HepG2 (cell line): ENCODE results near the gene GNL3. TPM values are rescaled to one million over a fixed set of nuclear protein-coding genes. Genes with fewer than 3 reads are reported as not detected.

ENCODE experiments used
- BRCA1 ChIP-seq: sonication (generic); formaldehyde crosslinking; IDR thresholded peaks from 2 replicates; pipeline ENCODE4 v1.4.0; 2020; ENCODE audit warnings: missing genetic modification reagents
- CHCHD3 ChIP-seq: sonication (generic); formaldehyde crosslinking; IDR thresholded peaks from 2 replicates; pipeline ENCODE4 v1.8.0; 2022; ENCODE audit warnings: mild to moderate bottlenecking, missing genetic modification reagents, moderate library complexity
- GLI4 ChIP-seq: sonication (generic); formaldehyde crosslinking; IDR thresholded peaks from 2 replicates; pipeline ENCODE4 v1.5.1; 2020; ENCODE audit warnings: missing genetic modification reagents, mild to moderate bottlenecking, moderate library complexity, borderline replicate concordance
- HDAC1 ChIP-seq: sonication (generic); formaldehyde crosslinking; IDR thresholded peaks from 2 replicates; pipeline ENCODE4 v1.5.1; 2020; ENCODE audit warnings: mild to moderate bottlenecking, missing genetic modification reagents
- IKZF4 ChIP-seq: sonication (generic); formaldehyde crosslinking; IDR thresholded peaks from 2 replicates; pipeline ENCODE4 v1.5.1; 2020; ENCODE audit warnings: borderline replicate concordance, mild to moderate bottlenecking, low read depth, missing genetic modification reagents; ENCODE audit errors: not compliant biosample characterization
- POLR2AphosphoS2 ChIP-seq: IDR thresholded peaks from 2 replicates; pipeline ENCODE4 v1.6.1; 2011; ENCODE audit warnings: low read depth, low read length, improper control_type of control experiment
- RNF2 ChIP-seq: fragments of 450-650 bp; conservative IDR thresholded peaks from 2 replicates; pipeline ENCODE4 v1.6.1; 2016; ENCODE audit warnings: low read depth
- SAP130 ChIP-seq: IDR thresholded peaks from 2 replicates; pipeline ENCODE4 v1.6.1; 2016; ENCODE audit warnings: low read depth
- TEAD2 ChIP-seq: sonication (generic); formaldehyde crosslinking; IDR thresholded peaks from 2 replicates; pipeline ENCODE4 v1.9.0; 2021; ENCODE audit warnings: missing genetic modification reagents
- ZNF331 ChIP-seq: sonication (generic); formaldehyde crosslinking; IDR thresholded peaks from 2 replicates; pipeline ENCODE4 v1.4.0; 2020; ENCODE audit warnings: missing genetic modification reagents
- ZNF605 ChIP-seq: sonication (generic); formaldehyde crosslinking; IDR thresholded peaks from 2 replicates; pipeline ENCODE4 v1.8.0; 2022; ENCODE audit warnings: mild to moderate bottlenecking, missing genetic modification reagents
- ZNF672 ChIP-seq: sonication (generic); formaldehyde crosslinking; IDR thresholded peaks from 2 replicates; pipeline ENCODE4 v1.8.1; 2022; ENCODE audit warnings: missing genetic modification reagents
- ZNF841 ChIP-seq: sonication (generic); formaldehyde crosslinking; IDR thresholded peaks from 2 replicates; pipeline ENCODE4 v1.8.1; 2023; ENCODE audit warnings: missing genetic modification reagents, borderline replicate concordance
- polyA plus RNA-seq, 8 experiments: library from polyadenylated mRNA; depleted of rRNA in 3 of 8; stranded (reverse) in 7 of 8; unstranded in 1 of 8; fragments of >200 nt; fragmentation: Illumina TruSeq in 4 of 8; extraction: Trizol in 4 of 8; gene quantifications; 2 replicates each; pipeline versions ENCODE4 v1.2.1 to v1.2.3, GENCODE V29; 2011 to 2016; ENCODE audit warnings: low read depth in 4 of 8, missing spikeins in 1 of 8, mixed read lengths in 1 of 8; ENCODE audit not compliant: insufficient read depth in 1 of 8
- total RNA-seq, 5 experiments: library from RNA; depleted of rRNA; stranded (reverse); fragments of >200 nt; fragmentation: Illumina TruSeq; extraction: Trizol; gene quantifications; 2 replicates each; pipeline ENCODE4 v1.2.3, GENCODE V29; 2016; ENCODE audit warnings: low read depth in 1 of 5
- TF ChIP-seq, protein P1 (sequence below): sonication (generic); formaldehyde crosslinking; IDR thresholded peaks from 2 replicates; pipeline ENCODE4 v1.4.0; 2020; ENCODE audit warnings: mild to moderate bottlenecking, missing genetic modification reagents
- TF ChIP-seq, protein P2 (sequence below): sonication (generic); formaldehyde crosslinking; IDR thresholded peaks from 2 replicates; pipeline ENCODE4 v1.4.0; 2020; ENCODE audit warnings: mild to moderate bottlenecking, low read depth, missing genetic modification reagents
- TF ChIP-seq, protein P3 (sequence below): sonication (generic); formaldehyde crosslinking; IDR thresholded peaks from 2 replicates; pipeline ENCODE4 v1.8.0; 2022; ENCODE audit warnings: mild to moderate bottlenecking, missing genetic modification reagents
- TF ChIP-seq, protein P4 (sequence below): IDR thresholded peaks from 2 replicates; pipeline ENCODE4 v1.6.1; 2016; ENCODE audit warnings: missing compliant biosample characterization, missing genetic modification reagents, borderline replicate concordance
- TF ChIP-seq, protein P5 (sequence below): sonication (generic); formaldehyde crosslinking; IDR thresholded peaks from 2 replicates; pipeline ENCODE4 v1.4.0; 2020; ENCODE audit warnings: missing genetic modification reagents, borderline replicate concordance

The GNL3 gene
- total and polyA plus RNA-seq, 2 of the 13 experiments (the other 11 are each of a cell fraction or from before 2014, with no cell fraction given), result 129 to 257 TPM

DNA sequence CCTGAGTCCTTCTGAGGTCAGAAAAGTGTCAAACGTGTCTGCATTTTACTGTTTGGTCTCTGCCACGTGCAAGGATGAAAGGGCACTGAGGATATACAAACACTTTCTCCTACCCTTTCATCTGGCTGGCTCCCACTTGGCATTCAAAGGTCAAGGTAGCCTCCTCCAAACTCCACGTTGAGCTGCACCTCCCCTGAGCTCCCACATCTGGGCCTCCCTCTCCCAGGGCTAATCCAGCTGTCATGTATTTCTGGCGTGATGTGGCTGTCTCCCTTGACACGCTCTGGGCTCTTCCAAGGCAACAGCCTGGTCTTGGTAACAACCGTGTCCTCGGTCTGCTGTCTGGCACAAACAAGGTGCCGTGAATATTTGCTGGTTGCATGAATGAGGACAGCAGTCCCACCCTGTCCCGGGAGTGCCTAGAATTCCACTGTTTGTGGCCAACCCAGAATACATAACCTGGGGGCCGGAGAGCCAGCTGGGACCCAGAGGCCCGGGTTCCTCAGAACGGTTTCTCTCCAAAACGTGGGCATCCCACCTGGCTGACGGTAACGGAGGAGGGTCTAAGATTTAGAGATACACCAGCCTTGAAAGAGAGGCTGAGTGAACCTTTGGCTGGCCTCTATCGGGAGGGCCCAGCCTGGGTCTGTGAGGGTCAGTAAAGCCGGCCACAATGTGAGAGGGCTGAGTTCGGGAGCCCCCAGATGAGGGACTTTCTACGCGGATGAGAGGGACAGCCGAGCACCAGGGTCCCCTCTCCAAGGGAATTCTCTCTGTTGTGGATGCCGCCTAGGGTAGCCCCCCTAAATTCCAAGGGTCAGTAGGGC, 19.0 kb downstream of the GNL3 start (continued):
- TF ChIP-seq, protein P1, sequence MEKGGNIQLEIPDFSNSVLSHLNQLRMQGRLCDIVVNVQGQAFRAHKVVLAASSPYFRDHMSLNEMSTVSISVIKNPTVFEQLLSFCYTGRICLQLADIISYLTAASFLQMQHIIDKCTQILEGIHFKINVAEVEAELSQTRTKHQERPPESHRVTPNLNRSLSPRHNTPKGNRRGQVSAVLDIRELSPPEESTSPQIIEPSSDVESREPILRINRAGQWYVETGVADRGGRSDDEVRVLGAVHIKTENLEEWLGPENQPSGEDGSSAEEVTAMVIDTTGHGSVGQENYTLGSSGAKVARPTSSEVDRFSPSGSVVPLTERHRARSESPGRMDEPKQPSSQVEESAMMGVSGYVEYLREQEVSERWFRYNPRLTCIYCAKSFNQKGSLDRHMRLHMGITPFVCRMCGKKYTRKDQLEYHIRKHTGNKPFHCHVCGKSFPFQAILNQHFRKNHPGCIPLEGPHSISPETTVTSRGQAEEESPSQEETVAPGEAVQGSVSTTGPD (CRISPR knock-in tag), result 0 out of 2 replicates have a peak, but pooled peaks have one; percentile 29
- TF ChIP-seq, protein P2, sequence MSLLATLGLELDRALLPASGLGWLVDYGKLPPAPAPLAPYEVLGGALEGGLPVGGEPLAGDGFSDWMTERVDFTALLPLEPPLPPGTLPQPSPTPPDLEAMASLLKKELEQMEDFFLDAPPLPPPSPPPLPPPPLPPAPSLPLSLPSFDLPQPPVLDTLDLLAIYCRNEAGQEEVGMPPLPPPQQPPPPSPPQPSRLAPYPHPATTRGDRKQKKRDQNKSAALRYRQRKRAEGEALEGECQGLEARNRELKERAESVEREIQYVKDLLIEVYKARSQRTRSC (CRISPR knock-in tag), result no peak
- TF ChIP-seq, protein P3, sequence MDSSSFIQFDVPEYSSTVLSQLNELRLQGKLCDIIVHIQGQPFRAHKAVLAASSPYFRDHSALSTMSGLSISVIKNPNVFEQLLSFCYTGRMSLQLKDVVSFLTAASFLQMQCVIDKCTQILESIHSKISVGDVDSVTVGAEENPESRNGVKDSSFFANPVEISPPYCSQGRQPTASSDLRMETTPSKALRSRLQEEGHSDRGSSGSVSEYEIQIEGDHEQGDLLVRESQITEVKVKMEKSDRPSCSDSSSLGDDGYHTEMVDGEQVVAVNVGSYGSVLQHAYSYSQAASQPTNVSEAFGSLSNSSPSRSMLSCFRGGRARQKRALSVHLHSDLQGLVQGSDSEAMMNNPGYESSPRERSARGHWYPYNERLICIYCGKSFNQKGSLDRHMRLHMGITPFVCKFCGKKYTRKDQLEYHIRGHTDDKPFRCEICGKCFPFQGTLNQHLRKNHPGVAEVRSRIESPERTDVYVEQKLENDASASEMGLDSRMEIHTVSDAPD (CRISPR knock-in tag), result no peak; the same call in none of the 2 replicates
- TF ChIP-seq ZNF841 (CRISPR knock-in tag), result no peak
- no peak for TF ChIP-seq POLR2AphosphoS2
- TF ChIP-seq, protein P4, sequence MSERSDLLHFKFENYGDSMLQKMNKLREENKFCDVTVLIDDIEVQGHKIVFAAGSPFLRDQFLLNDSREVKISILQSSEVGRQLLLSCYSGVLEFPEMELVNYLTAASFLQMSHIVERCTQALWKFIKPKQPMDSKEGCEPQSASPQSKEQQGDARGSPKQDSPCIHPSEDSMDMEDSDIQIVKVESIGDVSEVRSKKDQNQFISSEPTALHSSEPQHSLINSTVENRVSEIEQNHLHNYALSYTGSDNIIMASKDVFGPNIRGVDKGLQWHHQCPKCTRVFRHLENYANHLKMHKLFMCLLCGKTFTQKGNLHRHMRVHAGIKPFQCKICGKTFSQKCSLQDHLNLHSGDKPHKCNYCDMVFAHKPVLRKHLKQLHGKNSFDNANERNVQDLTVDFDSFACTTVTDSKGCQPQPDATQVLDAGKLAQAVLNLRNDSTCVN (CRISPR knock-in tag), result no peak
- no peak for TF ChIP-seq RNF2
- peak; percentile 98 for TF ChIP-seq SAP130
- peak; percentile 79 for TF ChIP-seq ZNF331
- TF ChIP-seq HDAC1 (CRISPR knock-in tag), result peak; percentile 84
- peak; percentile 37; the same call in 1 of the 2 replicates for TF ChIP-seq ZNF672
- no peak for TF ChIP-seq BRCA1 (CRISPR knock-in tag)
- TF ChIP-seq, protein P5, sequence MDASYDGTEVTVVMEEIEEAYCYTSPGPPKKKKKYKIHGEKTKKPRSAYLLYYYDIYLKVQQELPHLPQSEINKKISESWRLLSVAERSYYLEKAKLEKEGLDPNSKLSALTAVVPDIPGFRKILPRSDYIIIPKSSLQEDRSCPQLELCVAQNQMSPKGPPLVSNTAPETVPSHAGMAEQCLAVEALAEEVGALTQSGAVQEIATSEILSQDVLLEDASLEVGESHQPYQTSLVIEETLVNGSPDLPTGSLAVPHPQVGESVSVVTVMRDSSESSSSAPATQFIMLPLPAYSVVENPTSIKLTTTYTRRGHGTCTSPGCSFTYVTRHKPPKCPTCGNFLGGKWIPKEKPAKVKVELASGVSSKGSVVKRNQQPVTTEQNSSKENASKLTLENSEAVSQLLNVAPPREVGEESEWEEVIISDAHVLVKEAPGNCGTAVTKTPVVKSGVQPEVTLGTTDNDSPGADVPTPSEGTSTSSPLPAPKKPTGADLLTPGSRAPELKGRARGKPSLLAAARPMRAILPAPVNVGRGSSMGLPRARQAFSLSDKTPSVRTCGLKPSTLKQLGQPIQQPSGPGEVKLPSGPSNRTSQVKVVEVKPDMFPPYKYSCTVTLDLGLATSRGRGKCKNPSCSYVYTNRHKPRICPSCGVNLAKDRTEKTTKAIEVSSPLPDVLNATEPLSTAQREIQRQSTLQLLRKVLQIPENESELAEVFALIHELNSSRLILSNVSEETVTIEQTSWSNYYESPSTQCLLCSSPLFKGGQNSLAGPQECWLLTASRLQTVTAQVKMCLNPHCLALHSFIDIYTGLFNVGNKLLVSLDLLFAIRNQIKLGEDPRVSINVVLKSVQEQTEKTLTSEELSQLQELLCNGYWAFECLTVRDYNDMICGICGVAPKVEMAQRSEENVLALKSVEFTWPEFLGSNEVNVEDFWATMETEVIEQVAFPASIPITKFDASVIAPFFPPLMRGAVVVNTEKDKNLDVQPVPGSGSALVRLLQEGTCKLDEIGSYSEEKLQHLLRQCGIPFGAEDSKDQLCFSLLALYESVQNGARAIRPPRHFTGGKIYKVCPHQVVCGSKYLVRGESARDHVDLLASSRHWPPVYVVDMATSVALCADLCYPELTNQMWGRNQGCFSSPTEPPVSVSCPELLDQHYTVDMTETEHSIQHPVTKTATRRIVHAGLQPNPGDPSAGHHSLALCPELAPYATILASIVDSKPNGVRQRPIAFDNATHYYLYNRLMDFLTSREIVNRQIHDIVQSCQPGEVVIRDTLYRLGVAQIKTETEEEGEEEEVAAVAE (CRISPR knock-in tag), result peak; percentile 61; the same call in 1 of the 2 replicates
- no peak for TF ChIP-seq TEAD2 (CRISPR knock-in tag)
- no peak; the same call in 1 of the 2 replicates for TF ChIP-seq ZNF605 (CRISPR knock-in tag)
- no peak for TF ChIP-seq IKZF4 (CRISPR knock-in tag)
- TF ChIP-seq CHCHD3 (CRISPR knock-in tag), result no peak
- TF ChIP-seq GLI4, result no peak
